ENCODE results near the gene S100PBP.
"Not testable (repeated sequence)": the region's sequence is repeated elsewhere in the genome, so short reads cannot be mapped to it uniquely, and the experiment has no call there.

Gene S100PBP

GRCh38 chr1:32791881-32792280, 25.6 kb upstream of the S100PBP start:
- H3K4me3 ChIP-seq (ENCODE audit: low read depth, low read length): no peak overlapping the region
- no peak for TF ChIP-seq CTCF (IDR thresholded peaks at IDR 0.05; ENCODE audit: low read depth, low read length)

- H3K4me3 ChIP-seq (ENCODE audit: low read depth, low read length): not testable (repeated sequence)
Observed at GRCh38 chr1:32795763-32796162, 21.7 kb upstream of the S100PBP start.

- TF ChIP-seq CTCF (IDR thresholded peaks at IDR 0.05; ENCODE audit: low read depth, low read length): no peak
- H3K4me3 ChIP-seq (ENCODE audit: low read depth, low read length): no peak overlapping the region
Observed at GRCh38 chr1:32797456-32797855, 20.0 kb upstream of the S100PBP start.

- H3K4me3 ChIP-seq (ENCODE audit: low read depth, low read length): no peak overlapping the region
- no peak for TF ChIP-seq CTCF (IDR thresholded peaks at IDR 0.05; ENCODE audit: low read depth, low read length)
Observed at GRCh38 chr1:32798191-32798590, 19.3 kb upstream of the S100PBP start.

GRCh38 chr1:32798679-32799416, 18.6 kb upstream of the S100PBP start:
- TF ChIP-seq CTCF (IDR thresholded peaks at IDR 0.05; ENCODE audit: low read depth, low read length): no peak
- no peak overlapping the region for H3K4me3 ChIP-seq (ENCODE audit: low read depth, low read length)

GRCh38 chr1:32801096-32801715, 16.2 kb upstream of the S100PBP start:
- H3K4me3 ChIP-seq (ENCODE audit: low read depth, low read length): no peak overlapping the region
- TF ChIP-seq CTCF (IDR thresholded peaks at IDR 0.05; ENCODE audit: low read depth, low read length): no peak

GRCh38 chr1:32804460-32804859, 13.0 kb upstream of the S100PBP start:
- not testable (repeated sequence) for H3K4me3 ChIP-seq (ENCODE audit: low read depth, low read length)

GRCh38 chr1:32806290-32806689, 11.2 kb upstream of the S100PBP start:
- H3K4me3 ChIP-seq (ENCODE audit: low read depth, low read length): no peak overlapping the region

More at GRCh38 chr1:32806290-32806689, 11.2 kb upstream of the S100PBP start:
- no peak for TF ChIP-seq CTCF (IDR thresholded peaks at IDR 0.05; ENCODE audit: low read depth, low read length)
